GM12878 (cell line): ENCODE measurements around the gene GAREM2.

Source experiments
- CTCF ChIP-seq, 3 experiments: IDR thresholded peaks in 2 of 3; conservative IDR thresholded peaks in 1 of 3; 2 replicates each; pipeline ENCODE4 v1.5.1; 2011; ENCODE audit warnings: low read depth in 3 of 3, low read length in 3 of 3, mild to moderate bottlenecking in 3 of 3, control low read depth in 2 of 3, moderate library complexity in 2 of 3, inconsistent platforms in 1 of 3, mixed read lengths in 1 of 3; ENCODE audit not compliant: control insufficient read depth in 2 of 3, insufficient read depth in 1 of 3; ENCODE audit errors: extremely low read depth in 1 of 3
- EP300 ChIP-seq, 2 experiments: fragments of 150-350 bp in 1 of 2; IDR thresholded peaks; 2 replicates each; pipeline ENCODE4 v1.6.1; 2011 to 2012; ENCODE audit warnings: low read depth in 2 of 2, low read length in 2 of 2, borderline replicate concordance in 1 of 2, improper control_type of control experiment in 1 of 2, inconsistent platforms in 1 of 2; ENCODE audit not compliant: control insufficient read depth in 1 of 2
- IRF3 ChIP-seq: fragments of 450-650 bp; IDR thresholded peaks from 2 replicates; pipeline ENCODE4 v1.6.1; 2014; ENCODE audit warnings: mild to moderate bottlenecking
- NR2F1 ChIP-seq: fragments of 450-650 bp; conservative IDR thresholded peaks from 2 replicates; pipeline ENCODE4 v1.6.1; 2017; ENCODE audit warnings: mild to moderate bottlenecking
- RBBP5 ChIP-seq: fragments of 200-600 bp; sonication (generic); conservative IDR thresholded peaks from 2 replicates; pipeline ENCODE4 v1.6.1; 2016
- RCOR1 ChIP-seq: conservative IDR thresholded peaks from 2 replicates; pipeline ENCODE4 v1.6.1; 2012; ENCODE audit warnings: low read depth, low read length, improper control_type of control experiment
- SIN3A ChIP-seq: IDR thresholded peaks from 2 replicates; pipeline ENCODE4 v1.6.1; 2012; ENCODE audit warnings: low read depth, low read length, improper control_type of control experiment
- SP1 ChIP-seq: IDR thresholded peaks from one replicate; pipeline ENCODE4 v1.6.1; 2011; ENCODE audit warnings: low read depth, low read length

GRCh38 chr2:26238311-26238958, 65.5 kb downstream of the GAREM2 start:
- TF ChIP-seq SP1 (no peak), CTCF (IDR thresholded peaks at IDR 0.05 in 2 of 3, conservative IDR thresholded peaks at IDR 0.05 in 1 of 3; ENCODE audit: control insufficient read depth in 2 of 3, extremely low read depth in 1 of 3, insufficient read depth in 1 of 3, low read depth in 3 of 3, low read length in 3 of 3) (no peak), EP300 (IDR thresholded peaks at IDR 0.05; ENCODE audit: borderline replicate concordance in 1 of 2, control insufficient read depth in 1 of 2, low read depth in 2 of 2, low read length in 2 of 2) (no peak), SIN3A (no peak), IRF3 (no peak), NR2F1 (no peak), RCOR1 (no peak), RBBP5 (no peak)
